Stomach (tissue), 9 donors: ENCODE measurements around the gene MAGI1. TPM values are rescaled to one million over a fixed set of nuclear protein-coding genes. Genes with fewer than 3 reads are reported as not detected.
A peak's percentile ranks its signal among the peaks of the same experiment; 100 is the strongest.

ENCODE experiments used
- DNase-seq, 2 donors: peaks; one replicate each; pipeline versions ENCODE4 v3.0.0 to v3.0.0-alpha.2; 2013 to 2019
- H3K27ac ChIP-seq, 5 donors: fragments of 200-600 bp in 4 of 5; sonication (generic) in 4 of 5; one replicate each; pipeline ENCODE4 v1.5.1; 2013 to 2019; ENCODE audit warnings: mild to moderate bottlenecking in 1 of 5, moderate library complexity in 1 of 5
- H3K27me3 ChIP-seq, 3 donors: fragments of 200-600 bp; sonication (generic); one replicate each; pipeline ENCODE4 v1.5.1; 2017 to 2019; ENCODE audit warnings: mixed run types in 1 of 3
- H3K36me3 ChIP-seq, 4 donors: fragments of 200-600 bp; sonication (generic); 1 replicate in 3 of 4; 2 replicates in 1 of 4; pipeline ENCODE4 v1.5.1; 2016 to 2019
- H3K4me1 ChIP-seq, 4 donors: fragments of 200-600 bp; sonication (generic); one replicate each; pipeline ENCODE4 v1.5.1; 2016 to 2019
- H3K4me3 ChIP-seq, 4 donors: fragments of 200-600 bp; sonication (generic) in 3 of 4; one replicate each; pipeline ENCODE4 v1.5.1; 2016 to 2019; ENCODE audit warnings: mild to moderate bottlenecking in 1 of 4
- H3K9me3 ChIP-seq, 4 donors: fragments of 200-600 bp; sonication (generic); one replicate each; pipeline ENCODE4 v1.5.1; 2016 to 2019
- CTCF ChIP-seq, 7 experiments: fragments of 450-650 bp in 4 of 7; fragments of 200-600 bp in 3 of 7; sonication (generic) in 3 of 7; IDR thresholded peaks; one replicate each; pipeline ENCODE4 v1.5.1; 2016 to 2019; ENCODE audit warnings: antibody characterized with exemption in 7 of 7, control low read depth in 2 of 7, mild to moderate bottlenecking in 1 of 7
- EP300 ChIP-seq: sonication (generic); formaldehyde crosslinking; IDR thresholded peaks from one replicate; pipeline ENCODE4 v1.6.1; 2017; ENCODE audit warnings: antibody characterized with exemption
- POLR2A ChIP-seq, 4 donors: fragments of 450-650 bp; IDR thresholded peaks; one replicate each; pipeline ENCODE4 v1.6.1; 2016; ENCODE audit warnings: antibody characterized with exemption in 4 of 4, control low read depth in 2 of 4, mild to moderate bottlenecking in 1 of 4, moderate library complexity in 1 of 4
- POLR2AphosphoS5 ChIP-seq, 3 donors: sonication (generic); formaldehyde crosslinking; IDR thresholded peaks; one replicate each; pipeline ENCODE4 v1.6.1; 2016; ENCODE audit warnings: antibody characterized with exemption in 3 of 3
- WGBS, 5 donors: extraction: QIAGEN DNeasy Blood & Tissue Kit in 3 of 5; methylation state at CpG; one replicate each; pipeline versions ENCODE4 v1.1.5 to v1.1.7; 2013 to 2018; 5-methylcytosine and 5-hydroxymethylcytosine counted together
- intact Hi-C: fragments of 100-400 bp; cut with DNase I; formaldehyde crosslinking; loops from one replicate; pipeline ENCODE4 v1.15.1; 2023; ENCODE audit warnings: low total_unique reads
- polyA plus RNA-seq, 3 donors: library from polyadenylated mRNA; stranded (reverse); fragments of 200-250 nt; gene quantifications; one replicate each; pipeline ENCODE4 v1.2.3, GENCODE V29; 2013
- total RNA-seq, 5 donors: library from RNA; depleted of rRNA; stranded (reverse); fragments of >200 nt; gene quantifications; one replicate each; pipeline versions ENCODE4 v1.1.0 to v1.2.3, GENCODE V29; 2014 to 2016
- donor health status: healthy with polysubstance abuse.
- donor health status: Bipolar disorder and iron deficiency.
- donor health status: healthy.

Gene MAGI1
- total and polyA plus RNA-seq, 8 donors = 5.7 to 237 (median 84.8) TPM

DNA sequence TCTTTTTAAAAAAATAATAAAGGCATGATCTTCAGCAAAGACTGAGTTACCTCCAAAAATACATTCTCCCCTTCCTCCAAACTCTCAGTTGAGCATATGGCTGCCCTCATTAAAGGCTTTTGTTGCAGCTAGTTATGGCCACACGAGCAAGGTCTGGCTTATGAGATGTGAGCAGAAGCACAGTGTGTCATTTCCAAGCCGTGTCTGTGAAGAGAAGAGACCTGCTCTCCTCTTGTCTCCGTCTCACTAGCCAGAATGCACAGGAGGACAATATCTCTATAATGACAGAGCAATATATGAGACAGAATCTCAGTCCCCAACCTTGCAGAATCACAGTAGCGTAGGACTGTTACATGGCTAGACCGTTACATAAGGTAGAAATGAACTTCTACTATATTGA lies 152.3 kb downstream of the MAGI1 start:
- intact Hi-C loops = no loop called here
- DNase-seq = no peak
- Histone ChIP-seq H3K36me3 (no peaks in the 10 kb centered on the region), H3K27me3 (no peaks in the 10 kb centered on the region), H3K9me3 (no peaks in the 10 kb centered on the region), H3K4me1 (peaks cover 0 to 37% (median 24%) of the 10 kb centered on the region in 4 donors), H3K4me3 (no peak overlapping the region), H3K27ac (no peak overlapping the region)
- WGBS, 5 donors = 82 to 87% (median 84%) methylated on average over 5 of the region's 5 CpGs
- TF ChIP-seq POLR2A (IDR thresholded peaks at IDR 0.05) (no peak), EP300 (no peak), POLR2AphosphoS5 (IDR thresholded peaks at IDR 0.05) (no peak), CTCF (IDR thresholded peaks at IDR 0.05) (no peak)

- peak in 1 of 2 donors; percentile 57 for DNase-seq
- no peaks in the 10 kb centered on the region for H3K9me3 ChIP-seq
- 19 to 45% (median 26%) methylated on average over 4 of the region's 4 CpGs for WGBS, 5 donors
- no peak overlapping the region for H3K4me3 ChIP-seq
- H3K27ac ChIP-seq = peak overlapping the region in 3 of 5 donors; percentile 38 to 48 (median 45)
- intact Hi-C loops = no loop called here
- no peak for TF ChIP-seq CTCF (IDR thresholded peaks at IDR 0.05)
- no peak for TF ChIP-seq EP300
- peak in 1 of 3 donors; percentile 18 for TF ChIP-seq POLR2AphosphoS5 (IDR thresholded peaks at IDR 0.05)
- TF ChIP-seq POLR2A (IDR thresholded peaks at IDR 0.05) = no peak
- H3K36me3 ChIP-seq = no peaks in the 10 kb centered on the region
- peaks cover 0 to 31% (median 22%) of the 10 kb centered on the region in 4 donors for H3K4me1 ChIP-seq
- no peaks in the 10 kb centered on the region for H3K27me3 ChIP-seq
These were observed 154.6 kb downstream of the MAGI1 start for GRCh38 chr3:65884071-65884470.

- H3K9me3 ChIP-seq = no peaks in the 10 kb centered on the region
- no peak overlapping the region for H3K4me3 ChIP-seq
- peak in 1 of 2 donors; percentile 78 for DNase-seq
- H3K27ac ChIP-seq = peak overlapping the region in 3 of 5 donors; percentile 38 to 48 (median 45)
- intact Hi-C loops = no loop called here
- H3K4me1 ChIP-seq = peaks cover 0 to 27% (median 20%) of the 10 kb centered on the region in 4 donors
- H3K36me3 ChIP-seq = no peaks in the 10 kb centered on the region
- TF ChIP-seq POLR2A (IDR thresholded peaks at IDR 0.05) (no peak), POLR2AphosphoS5 (IDR thresholded peaks at IDR 0.05) (peak in 1 of 3 donors; percentile 60)
- no peaks in the 10 kb centered on the region for H3K27me3 ChIP-seq
- WGBS, 5 donors = 8 to 16% (median 10%) methylated on average over 3 of the region's 3 CpGs
These were observed 155.1 kb downstream of the MAGI1 start for GRCh38 chr3:65883613-65884012.

- H3K27ac ChIP-seq = no peak overlapping the region
- no peak overlapping the region for H3K4me3 ChIP-seq
- no peaks in the 10 kb centered on the region for H3K36me3 ChIP-seq
- intact Hi-C loops = no loop called here
- no peak for DNase-seq
- WGBS, 5 donors = 77 to 96% (median 93%) methylated on average over 4 of the region's 4 CpGs
- no peaks in the 10 kb centered on the region for H3K27me3 ChIP-seq
- TF ChIP-seq POLR2AphosphoS5 (IDR thresholded peaks at IDR 0.05) (no peak), EP300 (no peak), POLR2A (IDR thresholded peaks at IDR 0.05) (no peak), CTCF (IDR thresholded peaks at IDR 0.05) (no peak)
- peaks cover 0 to 35% (median 24%) of the 10 kb centered on the region in 4 donors for H3K4me1 ChIP-seq
- H3K9me3 ChIP-seq = no peaks in the 10 kb centered on the region
These were observed 158.4 kb downstream of the MAGI1 start for GRCh38 chr3:65880350-65880749.

GRCh38 chr3:65879372-65879771 lies 159.3 kb downstream of the MAGI1 start:
- Histone ChIP-seq H3K36me3 (no peaks in the 10 kb centered on the region), H3K4me3 (no peak overlapping the region), H3K27ac (no peak overlapping the region), H3K4me1 (peaks cover 0 to 37% (median 24%) of the 10 kb centered on the region in 4 donors), H3K27me3 (no peaks in the 10 kb centered on the region), H3K9me3 (no peaks in the 10 kb centered on the region)
- no peak for DNase-seq
- intact Hi-C loops = no loop called here
- no peak for TF ChIP-seq EP300
- no peak for TF ChIP-seq CTCF (IDR thresholded peaks at IDR 0.05)
- 83 to 95% (median 89%) methylated on average over 1 of the region's 1 CpG for WGBS, 5 donors
